HEK293 (cell line): Measurements from ENCODE around the gene SPATS1.

Experiments used
- MYNN ChIP-seq: fragments of 450-650 bp; formaldehyde crosslinking; IDR thresholded peaks from 2 replicates; pipeline ENCODE4 v1.5.1; 2016; ENCODE audit warnings: missing biosample characterization, missing genetic modification characterization, borderline replicate concordance
- ZBTB8A ChIP-seq: fragments of 450-650 bp; formaldehyde crosslinking; IDR thresholded peaks from 2 replicates; pipeline ENCODE4 v1.5.1; 2016; ENCODE audit warnings: missing biosample characterization, missing genetic modification characterization
- ZNF146 ChIP-seq: fragments of 450-650 bp; formaldehyde crosslinking; IDR thresholded peaks from 2 replicates; pipeline ENCODE4 v1.5.1; 2016; ENCODE audit warnings: missing biosample characterization, missing genetic modification characterization
- ZNF239 ChIP-seq: fragments of 450-650 bp; formaldehyde crosslinking; IDR thresholded peaks from 2 replicates; pipeline ENCODE4 v1.5.1; 2016; ENCODE audit warnings: missing biosample characterization, missing genetic modification characterization
- ZNF670 ChIP-seq: fragments of 450-650 bp; formaldehyde crosslinking; IDR thresholded peaks from 2 replicates; pipeline ENCODE4 v1.5.1; 2016; ENCODE audit warnings: missing biosample characterization, missing genetic modification characterization, low read depth
- TF ChIP-seq, protein P1 (sequence below): fragments of 450-650 bp; formaldehyde crosslinking; IDR thresholded peaks from 2 replicates; pipeline ENCODE4 v1.5.1; 2016; ENCODE audit warnings: missing biosample characterization, missing genetic modification characterization
- TF ChIP-seq, protein P2 (sequence below): fragments of 450-650 bp; formaldehyde crosslinking; IDR thresholded peaks from 2 replicates; pipeline ENCODE4 v1.5.1; 2016; ENCODE audit warnings: missing biosample characterization, missing genetic modification characterization
- TF ChIP-seq, protein P3 (sequence below): fragments of 450-650 bp; formaldehyde crosslinking; IDR thresholded peaks from 2 replicates; pipeline ENCODE4 v1.5.1; 2017; ENCODE audit warnings: missing biosample characterization, missing genetic modification characterization
- TF ChIP-seq, protein P4 (sequence below): fragments of 450-650 bp; formaldehyde crosslinking; IDR thresholded peaks from 2 replicates; pipeline ENCODE4 v1.5.1; 2016; ENCODE audit warnings: missing biosample characterization, missing genetic modification characterization

DNA sequence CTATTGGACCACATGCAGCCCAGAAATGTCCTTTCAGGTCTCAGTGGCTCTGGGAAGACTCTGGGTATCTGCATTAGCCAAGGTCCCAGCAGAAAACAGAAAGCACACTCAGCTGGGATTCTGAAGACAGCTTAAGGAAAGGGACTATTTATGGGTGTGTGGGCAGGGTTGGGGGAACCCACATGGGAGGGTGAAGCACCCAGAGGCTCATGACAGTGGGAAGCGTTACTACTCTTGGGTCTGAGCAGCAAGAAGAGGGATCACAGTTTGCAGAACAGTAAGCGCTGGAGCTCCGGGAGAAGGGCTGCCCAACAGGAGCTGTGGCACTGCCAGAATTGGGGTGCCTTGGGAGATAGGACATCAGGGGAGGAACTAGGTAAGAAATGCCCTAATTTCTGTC, 32.6 kb downstream of the SPATS1 start:
- TF ChIP-seq ZNF239 (tag by site-specific recombination) (no peak), ZNF670 (no peak), ZBTB8A (no peak), MYNN (tag by site-specific recombination) (no peak), ZNF146 (tag by site-specific recombination) (no peak)
- TF ChIP-seq, protein P1, sequence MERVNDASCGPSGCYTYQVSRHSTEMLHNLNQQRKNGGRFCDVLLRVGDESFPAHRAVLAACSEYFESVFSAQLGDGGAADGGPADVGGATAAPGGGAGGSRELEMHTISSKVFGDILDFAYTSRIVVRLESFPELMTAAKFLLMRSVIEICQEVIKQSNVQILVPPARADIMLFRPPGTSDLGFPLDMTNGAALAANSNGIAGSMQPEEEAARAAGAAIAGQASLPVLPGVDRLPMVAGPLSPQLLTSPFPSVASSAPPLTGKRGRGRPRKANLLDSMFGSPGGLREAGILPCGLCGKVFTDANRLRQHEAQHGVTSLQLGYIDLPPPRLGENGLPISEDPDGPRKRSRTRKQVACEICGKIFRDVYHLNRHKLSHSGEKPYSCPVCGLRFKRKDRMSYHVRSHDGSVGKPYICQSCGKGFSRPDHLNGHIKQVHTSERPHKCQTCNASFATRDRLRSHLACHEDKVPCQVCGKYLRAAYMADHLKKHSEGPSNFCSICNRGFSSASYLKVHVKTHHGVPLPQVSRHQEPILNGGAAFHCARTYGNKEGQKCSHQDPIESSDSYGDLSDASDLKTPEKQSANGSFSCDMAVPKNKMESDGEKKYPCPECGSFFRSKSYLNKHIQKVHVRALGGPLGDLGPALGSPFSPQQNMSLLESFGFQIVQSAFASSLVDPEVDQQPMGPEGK (tag by site-specific recombination): no peak
- TF ChIP-seq, protein P2, sequence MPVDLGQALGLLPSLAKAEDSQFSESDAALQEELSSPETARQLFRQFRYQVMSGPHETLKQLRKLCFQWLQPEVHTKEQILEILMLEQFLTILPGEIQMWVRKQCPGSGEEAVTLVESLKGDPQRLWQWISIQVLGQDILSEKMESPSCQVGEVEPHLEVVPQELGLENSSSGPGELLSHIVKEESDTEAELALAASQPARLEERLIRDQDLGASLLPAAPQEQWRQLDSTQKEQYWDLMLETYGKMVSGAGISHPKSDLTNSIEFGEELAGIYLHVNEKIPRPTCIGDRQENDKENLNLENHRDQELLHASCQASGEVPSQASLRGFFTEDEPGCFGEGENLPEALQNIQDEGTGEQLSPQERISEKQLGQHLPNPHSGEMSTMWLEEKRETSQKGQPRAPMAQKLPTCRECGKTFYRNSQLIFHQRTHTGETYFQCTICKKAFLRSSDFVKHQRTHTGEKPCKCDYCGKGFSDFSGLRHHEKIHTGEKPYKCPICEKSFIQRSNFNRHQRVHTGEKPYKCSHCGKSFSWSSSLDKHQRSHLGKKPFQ (tag by site-specific recombination): no peak
- TF ChIP-seq, protein P3, sequence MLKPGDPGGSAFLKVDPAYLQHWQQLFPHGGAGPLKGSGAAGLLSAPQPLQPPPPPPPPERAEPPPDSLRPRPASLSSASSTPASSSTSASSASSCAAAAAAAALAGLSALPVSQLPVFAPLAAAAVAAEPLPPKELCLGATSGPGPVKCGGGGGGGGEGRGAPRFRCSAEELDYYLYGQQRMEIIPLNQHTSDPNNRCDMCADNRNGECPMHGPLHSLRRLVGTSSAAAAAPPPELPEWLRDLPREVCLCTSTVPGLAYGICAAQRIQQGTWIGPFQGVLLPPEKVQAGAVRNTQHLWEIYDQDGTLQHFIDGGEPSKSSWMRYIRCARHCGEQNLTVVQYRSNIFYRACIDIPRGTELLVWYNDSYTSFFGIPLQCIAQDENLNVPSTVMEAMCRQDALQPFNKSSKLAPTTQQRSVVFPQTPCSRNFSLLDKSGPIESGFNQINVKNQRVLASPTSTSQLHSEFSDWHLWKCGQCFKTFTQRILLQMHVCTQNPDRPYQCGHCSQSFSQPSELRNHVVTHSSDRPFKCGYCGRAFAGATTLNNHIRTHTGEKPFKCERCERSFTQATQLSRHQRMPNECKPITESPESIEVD (tag by site-specific recombination): no peak
- TF ChIP-seq, protein P4, sequence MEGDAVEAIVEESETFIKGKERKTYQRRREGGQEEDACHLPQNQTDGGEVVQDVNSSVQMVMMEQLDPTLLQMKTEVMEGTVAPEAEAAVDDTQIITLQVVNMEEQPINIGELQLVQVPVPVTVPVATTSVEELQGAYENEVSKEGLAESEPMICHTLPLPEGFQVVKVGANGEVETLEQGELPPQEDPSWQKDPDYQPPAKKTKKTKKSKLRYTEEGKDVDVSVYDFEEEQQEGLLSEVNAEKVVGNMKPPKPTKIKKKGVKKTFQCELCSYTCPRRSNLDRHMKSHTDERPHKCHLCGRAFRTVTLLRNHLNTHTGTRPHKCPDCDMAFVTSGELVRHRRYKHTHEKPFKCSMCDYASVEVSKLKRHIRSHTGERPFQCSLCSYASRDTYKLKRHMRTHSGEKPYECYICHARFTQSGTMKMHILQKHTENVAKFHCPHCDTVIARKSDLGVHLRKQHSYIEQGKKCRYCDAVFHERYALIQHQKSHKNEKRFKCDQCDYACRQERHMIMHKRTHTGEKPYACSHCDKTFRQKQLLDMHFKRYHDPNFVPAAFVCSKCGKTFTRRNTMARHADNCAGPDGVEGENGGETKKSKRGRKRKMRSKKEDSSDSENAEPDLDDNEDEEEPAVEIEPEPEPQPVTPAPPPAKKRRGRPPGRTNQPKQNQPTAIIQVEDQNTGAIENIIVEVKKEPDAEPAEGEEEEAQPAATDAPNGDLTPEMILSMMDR (tag by site-specific recombination): no peak
